GM12891 (cell line): ENCODE measurements around the gene ATP11A.

Experiments
- POLR2A ChIP-seq: IDR thresholded peaks from 2 replicates; pipeline ENCODE4 v1.6.1; 2011; ENCODE audit warnings: low read depth, low read length, control low read depth
- POLR2AphosphoS5 ChIP-seq: IDR thresholded peaks from 2 replicates; pipeline ENCODE4 v1.6.1; 2011; ENCODE audit warnings: low read depth, low read length, control low read depth
- POU2F2 ChIP-seq: IDR thresholded peaks from 2 replicates; pipeline ENCODE4 v1.6.1; 2011; ENCODE audit warnings: low read depth, mild to moderate bottlenecking, control low read depth, low read length, moderate library complexity
- TAF1 ChIP-seq: IDR thresholded peaks from 2 replicates; pipeline ENCODE4 v1.6.1; 2011; ENCODE audit warnings: low read depth, low read length, control low read depth

GRCh38 chr13:112932971-112933370 is 243.1 kb downstream of the ATP11A start:
- no peak for TF ChIP-seq POLR2A
- TF ChIP-seq POLR2AphosphoS5 = no peak
- no peak for TF ChIP-seq TAF1
- no peak for TF ChIP-seq POU2F2
